HepG2 (cell line): ENCODE measurements around the gene BCL2L2. TPM values are rescaled to one million over a fixed set of nuclear protein-coding genes. Genes with fewer than 3 reads are reported as not detected.

Experiments
- ARID4A ChIP-seq: sonication (generic); formaldehyde crosslinking; IDR thresholded peaks from 2 replicates; pipeline ENCODE4 v1.5.0; 2020; ENCODE audit warnings: mild to moderate bottlenecking, missing genetic modification reagents, borderline replicate concordance
- FIP1L1 ChIP-seq: fragments of 200-400 bp; formaldehyde crosslinking; IDR thresholded peaks from 2 replicates; pipeline ENCODE4 v1.6.1; 2018; ENCODE audit warnings: low read depth, mild to moderate bottlenecking, low read length, moderate library complexity, borderline replicate concordance; ENCODE audit not compliant: insufficient read depth
- GABPA ChIP-seq, 2 experiments: IDR thresholded peaks; 2 replicates each; pipeline ENCODE4 v1.6.1; 2011 to 2016; ENCODE audit warnings: low read depth in 2 of 2, low read length in 1 of 2, missing biosample characterization in 1 of 2, missing genetic modification characterization in 1 of 2
- GPN1 ChIP-seq: sonication (generic); formaldehyde crosslinking; IDR thresholded peaks from 2 replicates; pipeline ENCODE4 v1.5.1; 2020; ENCODE audit warnings: missing genetic modification reagents, borderline replicate concordance
- IRX3 ChIP-seq: sonication (generic); formaldehyde crosslinking; IDR thresholded peaks from 2 replicates; pipeline ENCODE4 v1.8.1; 2023; ENCODE audit warnings: mild to moderate bottlenecking, low read depth, missing genetic modification reagents, borderline replicate concordance
- MAFK ChIP-seq, 2 experiments: IDR thresholded peaks in 1 of 2; conservative IDR thresholded peaks in 1 of 2; 2 replicates each; pipeline ENCODE4 v1.6.1; 2011; ENCODE audit warnings: improper control_type of control experiment in 2 of 2, low read length in 2 of 2
- MTERF4 ChIP-seq: sonication (generic); formaldehyde crosslinking; IDR thresholded peaks from 2 replicates; pipeline ENCODE4 v1.8.0; 2023; ENCODE audit warnings: mild to moderate bottlenecking, missing genetic modification reagents
- STAT6 ChIP-seq: sonication (generic); formaldehyde crosslinking; IDR thresholded peaks from 2 replicates; pipeline ENCODE4 v1.4.0; 2020; ENCODE audit warnings: missing genetic modification reagents, mild to moderate bottlenecking, borderline replicate concordance
- TAF15 ChIP-seq: fragments of 200-400 bp; formaldehyde crosslinking; IDR thresholded peaks from one replicate; pipeline ENCODE4 v1.6.1; 2018; ENCODE audit warnings: mild to moderate bottlenecking, low read depth, low read length; ENCODE audit not compliant: poor library complexity, severe bottlenecking
- TEAD2 ChIP-seq: sonication (generic); formaldehyde crosslinking; IDR thresholded peaks from 2 replicates; pipeline ENCODE4 v1.9.0; 2021; ENCODE audit warnings: missing genetic modification reagents
- TRIM22 ChIP-seq: fragments of 450-650 bp; IDR thresholded peaks from 2 replicates; pipeline ENCODE4 v1.6.1; 2017
- YY1 ChIP-seq: IDR thresholded peaks from 2 replicates; pipeline ENCODE4 v1.6.1; 2011; ENCODE audit warnings: low read length, low read depth, moderate library complexity, mild to moderate bottlenecking; ENCODE audit not compliant: insufficient read depth, insufficient replicate concordance
- ZBTB46 ChIP-seq: sonication (generic); formaldehyde crosslinking; IDR thresholded peaks from 2 replicates; pipeline ENCODE4 v1.4.0; 2020; ENCODE audit warnings: mild to moderate bottlenecking, missing genetic modification reagents, borderline replicate concordance
- ZNF329 ChIP-seq: sonication (generic); formaldehyde crosslinking; IDR thresholded peaks from 2 replicates; pipeline ENCODE4 v1.9.0; 2021; ENCODE audit warnings: low read depth, mild to moderate bottlenecking, missing genetic modification reagents
- ZNF614 ChIP-seq: IDR thresholded peaks from 2 replicates; pipeline ENCODE4 v1.6.1; 2018; ENCODE audit warnings: missing biosample characterization, missing genetic modification reagents, inconsistent platforms, borderline replicate concordance
- polyA plus RNA-seq, 8 experiments: library from polyadenylated mRNA; depleted of rRNA in 3 of 8; stranded (reverse) in 7 of 8; unstranded in 1 of 8; fragments of >200 nt; fragmentation: Illumina TruSeq in 4 of 8; extraction: Trizol in 4 of 8; gene quantifications; 2 replicates each; pipeline versions ENCODE4 v1.2.1 to v1.2.3, GENCODE V29; 2011 to 2016; ENCODE audit warnings: low read depth in 4 of 8, missing spikeins in 1 of 8, mixed read lengths in 1 of 8; ENCODE audit not compliant: insufficient read depth in 1 of 8
- total RNA-seq, 5 experiments: library from RNA; depleted of rRNA; stranded (reverse); fragments of >200 nt; fragmentation: Illumina TruSeq; extraction: Trizol; gene quantifications; 2 replicates each; pipeline ENCODE4 v1.2.3, GENCODE V29; 2016; ENCODE audit warnings: low read depth in 1 of 5

Gene BCL2L2
- total and polyA plus RNA-seq, 2 of the 13 experiments (the other 11 are each of a cell fraction or from before 2014, with no cell fraction given), result 28.1 to 49.8 TPM

- TF ChIP-seq TAF15 (no peak), GPN1 (CRISPR knock-in tag) (no peak), TRIM22 (no peak), STAT6 (CRISPR knock-in tag) (no peak), IRX3 (no peak), GABPA (IDR thresholded peaks at IDR 0.05; ENCODE audit: low read depth, low read length) (no peak), GABPA (CRISPR knock-in tag; IDR thresholded peaks at IDR 0.05; ENCODE audit: low read depth) (no peak), MTERF4 (CRISPR knock-in tag) (peak; percentile 74; the same call in 1 of the 2 replicates), ARID4A (peak; percentile 3; the same call in 1 of the 2 replicates), YY1 (no peak), MAFK (conservative IDR thresholded peaks at IDR 0.05 in 1 of 2, IDR thresholded peaks at IDR 0.05 in 1 of 2; ENCODE audit: low read length in 2 of 2) (no peak), ZNF614 (CRISPR knock-in tag) (no peak; the same call in 1 of the 2 replicates), FIP1L1 (no peak), ZBTB46 (CRISPR knock-in tag) (no peak), ZNF329 (CRISPR knock-in tag) (0 out of 2 replicates have a peak, but pooled peaks have one; percentile 27), TEAD2 (no peak)
These were observed 16.2 kb downstream of the BCL2L2 start (continued) for GRCh38 chr14:23322568-23323517.
